IPS DF 19.7 (cell line): ENCODE data around the gene JCAD.
"Not testable (repeated sequence)": the region's sequence is repeated elsewhere in the genome, so short reads cannot be mapped to it uniquely, and the experiment has no call there.

ENCODE experiments used
- DNase-seq: peaks from one replicate; pipeline ENCODE4 v3.0.0-alpha.2; 2013; ENCODE audit warnings: low read depth, low spot score

Gene JCAD

GRCh38 chr10:29993319-29993915 lies 66.0 kb downstream of the JCAD start:
- no peak for DNase-seq

GRCh38 chr10:29992914-29993313 lies 66.5 kb downstream of the JCAD start:
- DNase-seq, result no peak

GRCh38 chr10:29991382-29991781 lies 68.0 kb downstream of the JCAD start:
- no peak for DNase-seq

DNA sequence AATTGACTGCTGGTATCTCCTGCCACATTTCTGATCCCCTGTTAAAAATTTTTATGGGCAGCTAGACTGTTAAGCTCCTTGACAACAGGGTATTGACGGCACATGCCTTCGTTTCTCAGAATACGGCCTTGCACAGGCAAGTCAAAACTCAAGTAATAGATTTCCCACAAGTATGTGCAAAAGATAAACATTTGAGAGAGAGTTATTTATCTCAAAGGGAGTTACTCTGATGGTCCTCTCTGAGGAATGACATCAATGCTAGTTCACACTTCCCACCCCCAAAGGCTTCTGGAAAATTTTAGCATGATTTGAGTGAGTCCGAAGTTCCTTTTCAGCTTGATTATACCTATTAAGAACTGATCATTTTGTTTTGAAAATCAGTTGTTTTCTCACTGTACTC lies 71.9 kb downstream of the JCAD start:
- no peak for DNase-seq

- DNase-seq, result no peak
These were observed 76.3 kb downstream of the JCAD start for GRCh38 chr10:29982997-29983648.

DNA sequence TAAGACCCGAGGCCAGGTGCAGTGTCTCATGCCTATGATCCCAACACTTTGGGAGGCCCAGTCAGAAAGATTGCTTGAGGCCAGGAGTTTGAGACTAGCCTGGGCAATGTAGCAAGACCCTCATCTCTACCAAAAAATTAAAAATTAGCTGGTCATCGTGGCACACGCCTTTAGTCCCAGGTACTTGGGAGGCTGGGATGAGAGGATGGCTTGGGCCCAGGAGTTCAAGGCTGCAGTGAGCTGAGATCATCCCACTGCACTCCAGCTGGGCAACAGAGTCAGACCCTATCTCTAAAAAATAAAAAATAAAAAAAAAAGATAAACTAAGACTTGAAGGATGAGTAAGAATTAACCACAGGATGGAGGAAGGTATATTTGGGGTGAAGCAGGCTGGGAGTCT lies 77.9 kb downstream of the JCAD start:
- DNase-seq, result no peak

DNA sequence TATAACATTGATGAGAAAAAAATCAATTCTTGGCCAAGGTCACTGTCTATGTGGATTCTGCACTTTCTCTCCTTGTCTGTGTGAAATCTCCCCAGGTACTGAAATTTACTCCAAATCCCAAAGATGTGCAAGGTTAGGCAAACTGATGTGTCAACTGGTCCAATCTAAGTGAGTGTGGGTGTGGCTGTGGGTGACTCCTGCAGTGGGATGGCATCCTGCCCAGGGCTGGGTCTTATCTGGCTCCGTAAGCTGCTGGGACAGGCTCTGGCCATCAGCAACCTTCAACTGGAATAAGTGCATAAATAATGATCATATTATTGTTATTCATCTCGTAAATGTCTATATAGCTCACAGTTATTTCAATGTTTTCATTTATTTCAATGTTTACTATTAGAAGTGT lies 79.3 kb downstream of the JCAD start:
- no peak for DNase-seq

DNA sequence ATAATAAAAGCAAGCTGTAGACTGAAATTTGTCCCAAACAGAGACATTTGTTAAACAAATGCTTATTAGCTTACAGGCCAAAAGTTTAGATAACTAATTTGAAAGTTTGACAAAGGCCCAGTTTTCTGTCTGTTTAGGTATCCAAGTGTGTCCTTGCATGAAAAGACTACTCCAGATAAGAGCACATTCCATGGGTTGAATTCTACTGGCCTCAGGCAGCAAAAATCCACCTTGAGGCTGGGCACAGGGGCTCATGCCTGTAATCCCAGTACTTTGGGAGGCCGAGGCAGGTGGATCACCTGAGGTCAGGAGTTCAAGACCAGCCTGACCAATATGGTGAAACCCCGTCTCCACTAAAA lies 80.0 kb downstream of the JCAD start:
- DNase-seq, result not testable (repeated sequence)

- no peak for DNase-seq
These were observed 82.2 kb downstream of the JCAD start for GRCh38 chr10:29977171-29977570.

- DNase-seq, result no peak
These were observed 83.3 kb downstream of the JCAD start for GRCh38 chr10:29976134-29976533.

- DNase-seq, result no peak
These were observed 84.6 kb downstream of the JCAD start for GRCh38 chr10:29974773-29975172.

DNA sequence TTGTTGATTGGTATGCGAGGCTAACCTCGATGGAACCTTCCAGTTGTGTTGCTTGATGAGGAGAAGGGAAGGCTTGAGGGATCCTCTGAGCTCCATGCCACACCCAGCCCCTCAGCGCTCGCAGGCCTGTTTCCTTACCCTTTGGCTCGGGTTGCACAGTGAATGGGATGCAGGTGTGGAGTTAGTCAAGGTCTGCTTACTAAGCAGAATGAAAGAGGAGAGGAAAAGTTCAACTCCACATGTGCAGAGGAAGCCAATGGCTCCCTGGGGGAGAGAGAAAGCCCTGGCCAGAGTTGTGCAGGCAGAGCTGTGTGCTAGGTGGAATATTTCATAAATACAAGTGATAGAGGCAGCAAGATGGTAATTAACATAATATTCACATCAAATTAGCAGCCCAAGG lies 85.5 kb downstream of the JCAD start:
- no peak for DNase-seq

- DNase-seq, result no peak
These were observed 88.8 kb downstream of the JCAD start for GRCh38 chr10:29970576-29970975.

GRCh38 chr10:29970012-29970396 lies 89.4 kb downstream of the JCAD start:
- no peak for DNase-seq

DNA sequence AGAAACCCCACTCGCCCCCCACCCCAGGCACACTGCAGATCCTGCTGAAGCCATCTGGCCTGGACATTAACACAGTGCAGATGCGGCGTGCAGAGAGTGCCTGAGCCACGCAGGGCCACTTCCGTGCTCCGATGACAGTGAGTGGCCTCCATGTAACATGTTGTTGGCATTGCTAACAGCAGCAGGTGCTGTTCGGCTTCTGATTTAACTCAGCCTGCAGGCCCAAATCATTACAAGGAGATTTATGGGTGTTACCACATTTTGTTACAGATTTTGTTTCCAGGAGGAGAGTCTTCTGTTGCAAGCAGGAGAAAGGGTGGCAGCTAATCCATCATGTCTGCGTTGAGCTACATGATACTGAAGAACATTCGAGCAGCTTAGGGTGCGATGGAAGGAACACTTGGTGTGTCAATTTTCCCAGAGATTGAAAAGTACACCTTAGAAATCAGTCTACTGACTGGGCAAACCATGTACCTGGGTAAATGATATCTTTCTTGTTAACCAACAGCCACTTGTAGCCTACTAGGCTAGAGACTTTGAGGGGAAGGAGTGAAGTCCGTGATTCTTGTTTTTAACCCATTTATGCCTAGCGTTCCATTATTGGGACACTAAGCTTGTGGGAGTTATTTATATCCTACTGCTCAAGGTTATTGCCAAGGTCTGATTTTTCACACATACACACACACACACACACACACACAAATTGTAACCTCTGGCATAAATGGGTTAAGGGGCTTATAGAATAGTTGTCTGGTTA lies 90.0 kb downstream of the JCAD start:
- DNase-seq, result no peak

DNA sequence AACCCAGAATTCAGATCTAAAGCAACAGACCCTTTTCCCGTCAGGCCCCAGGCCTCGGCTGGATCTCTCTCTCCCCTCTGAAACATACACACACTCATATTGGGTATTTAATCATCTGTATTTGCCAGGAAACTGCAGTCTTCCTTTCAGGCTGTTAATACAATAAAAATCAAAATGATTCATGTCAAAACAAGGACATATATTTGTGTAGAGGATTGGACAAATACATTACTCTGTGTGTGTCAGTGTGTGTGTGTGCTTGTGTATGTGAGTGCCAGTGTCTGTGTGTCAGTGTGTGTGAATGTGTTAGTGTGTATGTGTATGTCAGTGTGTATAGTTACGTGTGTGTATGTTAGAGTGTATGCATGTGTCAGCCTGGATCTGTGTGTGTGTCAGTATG lies 90.8 kb downstream of the JCAD start:
- DNase-seq, result no peak

GRCh38 chr10:29966269-29966668 lies 93.1 kb downstream of the JCAD start:
- no peak for DNase-seq
